Neural progenitor cell (in vitro differentiated cells): ENCODE measurements around the gene PRSS12.

ENCODE experiments used
- CTCF ChIP-seq: fragments of 200-600 bp; sonication (generic); IDR thresholded peaks from 2 replicates; pipeline ENCODE4 v1.5.1; 2017; ENCODE audit warnings: antibody characterized with exemption, mild to moderate bottlenecking
- EZH2 ChIP-seq: fragments of 200-600 bp; sonication (generic); IDR thresholded peaks from 2 replicates; pipeline ENCODE4 v1.6.1; 2017; ENCODE audit warnings: antibody characterized with exemption, mild to moderate bottlenecking, moderate library complexity
- EZH2phosphoT487 ChIP-seq: fragments of 200-600 bp; sonication (generic); IDR thresholded peaks from 2 replicates; pipeline ENCODE4 v1.6.1; 2017; ENCODE audit warnings: antibody characterized with exemption

GRCh38 chr4:118268780-118269179 is 84.0 kb downstream of the PRSS12 start:
- no peak for TF ChIP-seq CTCF
- TF ChIP-seq EZH2 = no peak
- no peak for TF ChIP-seq EZH2phosphoT487
